Lower lobe of right lung (tissue), 2 donors: ENCODE data around the gene PTPRT. TPM values are rescaled to one million over a fixed set of nuclear protein-coding genes. Genes with fewer than 3 reads are reported as not detected.

Experiments
- ATAC-seq, 2 donors: fragments of 200-7000 bp; cut with Tn5 transposase; one replicate each; pipeline ENCODE4 v1.9.1; 2020 to 2022; ENCODE audit warnings: mild to moderate bottlenecking in 2 of 2, moderate library complexity in 2 of 2
- DNase-seq: peaks from one replicate; pipeline ENCODE4 v3.0.0-alpha.2; 2020
- H3K27ac ChIP-seq: fragments of 200-600 bp; one replicate; pipeline ENCODE4 v1.8.0; 2022
- H3K27me3 ChIP-seq: fragments of 200-600 bp; one replicate; pipeline ENCODE4 v1.8.0; 2022; ENCODE audit warnings: low read depth
- H3K36me3 ChIP-seq: fragments of 200-600 bp; one replicate; pipeline ENCODE4 v1.8.0; 2022; ENCODE audit warnings: mild to moderate bottlenecking
- H3K4me1 ChIP-seq: fragments of 200-600 bp; one replicate; pipeline ENCODE4 v1.8.0; 2022
- H3K4me3 ChIP-seq: fragments of 200-600 bp; one replicate; pipeline ENCODE4 v1.8.0; 2022; ENCODE audit warnings: mild to moderate bottlenecking
- H3K9me3 ChIP-seq: fragments of 200-600 bp; one replicate; pipeline ENCODE4 v1.8.0; 2022
- CTCF ChIP-seq: fragments of 200-600 bp; IDR thresholded peaks from one replicate; pipeline ENCODE4 v1.8.0; 2022; ENCODE audit warnings: antibody characterized with exemption, mild to moderate bottlenecking
- intact Hi-C: fragments of 100-400 bp; cut with DNase I; formaldehyde crosslinking; loops from one replicate; pipeline ENCODE4 v1.11.0; 2022
- total RNA-seq: library from RNA; stranded (reverse); fragmentation: NEBNext Ultra II Directional; extraction: Animal tissue kit (Norgen Biotek cat#: 25700); gene quantifications from one replicate; pipeline ENCODE4 v1.2.1, GENCODE V29; 2021
- donor health status: DM: no; HTN: yes; CAD: no; lungs with severe emphysema.

The PTPRT gene
- total RNA-seq, 1 donor from 2014 or later = 8.0 TPM

- no peak overlapping the region for H3K27ac ChIP-seq
- no peaks in the 10 kb centered on the region for H3K4me1 ChIP-seq
- no peak overlapping the region for H3K4me3 ChIP-seq
- ATAC-seq (no peak), DNase-seq (no peak)
- no peaks in the 10 kb centered on the region for H3K27me3 ChIP-seq
- H3K9me3 ChIP-seq = no peaks in the 10 kb centered on the region
- intact Hi-C loops = no loop called here
- H3K36me3 ChIP-seq = no peaks in the 10 kb centered on the region
- TF ChIP-seq CTCF = no peak
These were observed 992.1 kb downstream of the PTPRT start for GRCh38 chr20:42197599-42197998.

- H3K27me3 ChIP-seq = no peaks in the 10 kb centered on the region
- H3K4me1 ChIP-seq = no peaks in the 10 kb centered on the region
- no peak for ATAC-seq
- H3K27ac ChIP-seq = no peak overlapping the region
- intact Hi-C loops = no loop called here
- no peak for DNase-seq
- no peaks in the 10 kb centered on the region for H3K9me3 ChIP-seq
- no peak for TF ChIP-seq CTCF
- no peak overlapping the region for H3K4me3 ChIP-seq
- H3K36me3 ChIP-seq = no peaks in the 10 kb centered on the region
These were observed 996.6 kb downstream of the PTPRT start for GRCh38 chr20:42193119-42193518.

- TF ChIP-seq CTCF = no peak
These were observed 997.4 kb downstream of the PTPRT start for GRCh38 chr20:42192321-42192720.

GRCh38 chr20:42191140-42191860 is 998.4 kb downstream of the PTPRT start:
- no peaks in the 10 kb centered on the region for H3K4me1 ChIP-seq
- no peak for TF ChIP-seq CTCF
- DNase-seq (no peak), ATAC-seq (no peak)
- H3K27me3 ChIP-seq = no peaks in the 10 kb centered on the region
- intact Hi-C loops = no loop called here
- no peaks in the 10 kb centered on the region for H3K9me3 ChIP-seq
- H3K27ac ChIP-seq = no peak overlapping the region
- no peaks in the 10 kb centered on the region for H3K36me3 ChIP-seq
- no peak overlapping the region for H3K4me3 ChIP-seq

More at GRCh38 chr20:42192321-42192720, 997.4 kb downstream of the PTPRT start:
- ATAC-seq (no peak), DNase-seq (no peak)
- no peaks in the 10 kb centered on the region for H3K36me3 ChIP-seq
- H3K27ac ChIP-seq = no peak overlapping the region
- intact Hi-C loops = no loop called here
- H3K4me1 ChIP-seq = no peaks in the 10 kb centered on the region
- no peak overlapping the region for H3K4me3 ChIP-seq
- no peaks in the 10 kb centered on the region for H3K9me3 ChIP-seq
- no peaks in the 10 kb centered on the region for H3K27me3 ChIP-seq

- Histone ChIP-seq H3K4me3 (no peak overlapping the region), H3K27me3 (no peaks in the 10 kb centered on the region), H3K9me3 (no peaks in the 10 kb centered on the region), H3K4me1 (no peaks in the 10 kb centered on the region), H3K36me3 (no peaks in the 10 kb centered on the region), H3K27ac (no peak overlapping the region)
- TF ChIP-seq CTCF = no peak
- intact Hi-C loops = no loop called here
- DNase-seq = no peak
- ATAC-seq = no peak
These were observed 999.6 kb downstream of the PTPRT start for GRCh38 chr20:42190084-42190483.
